Hepatocyte (in vitro differentiated cells): ENCODE measurements around the gene PWP2. TPM values are rescaled to one million over a fixed set of nuclear protein-coding genes. Genes with fewer than 3 reads are reported as not detected.
"Not testable (repeated sequence)": the region's sequence is repeated elsewhere in the genome, so short reads cannot be mapped to it uniquely, and the experiment has no call there.

Experiments used
- DNase-seq: peaks from one replicate; pipeline ENCODE4 v3.0.0-alpha.2; 2016; ENCODE audit warnings: low spot score
- H2AFZ ChIP-seq: fragments of 200-600 bp; sonication (generic); 2 replicates; pipeline ENCODE4 v1.6.0; 2016; ENCODE audit warnings: antibody characterized with exemption, mild to moderate bottlenecking
- H3K27ac ChIP-seq: fragments of 200-600 bp; sonication (generic); 2 replicates; pipeline ENCODE4 v1.5.1; 2016; ENCODE audit warnings: mild to moderate bottlenecking
- H3K27me3 ChIP-seq: fragments of 200-600 bp; sonication (generic); 2 replicates; pipeline ENCODE4 v1.6.1; 2016
- H3K36me3 ChIP-seq: fragments of 200-600 bp; sonication (generic); replicated peaks from 2 replicates; pipeline ENCODE4 v1.5.1; 2016; ENCODE audit warnings: low read depth; ENCODE audit not compliant: insufficient read depth
- H3K4me1 ChIP-seq: fragments of 200-600 bp; sonication (generic); 2 replicates; pipeline ENCODE4 v1.5.1; 2016; ENCODE audit warnings: mild to moderate bottlenecking, moderate library complexity; ENCODE audit not compliant: insufficient read depth
- H3K4me2 ChIP-seq: fragments of 200-600 bp; sonication (generic); 2 replicates; pipeline ENCODE4 v1.6.0; 2016
- H3K4me3 ChIP-seq: fragments of 200-600 bp; sonication (generic); 2 replicates; pipeline ENCODE4 v1.5.1; 2016; ENCODE audit warnings: mild to moderate bottlenecking
- H3K79me2 ChIP-seq: fragments of 200-600 bp; sonication (generic); 2 replicates; pipeline ENCODE4 v1.6.0; 2017; ENCODE audit warnings: mild to moderate bottlenecking
- H3K9me2 ChIP-seq: fragments of 200-600 bp; sonication (generic); replicated peaks from 2 replicates; pipeline ENCODE4 v1.6.0; 2017; ENCODE audit warnings: mild to moderate bottlenecking; ENCODE audit not compliant: insufficient read depth
- H3K9me3 ChIP-seq: fragments of 200-600 bp; sonication (generic); 2 replicates; pipeline ENCODE4 v1.5.1; 2016; ENCODE audit warnings: low read depth, mild to moderate bottlenecking
- H4K20me1 ChIP-seq: fragments of 200-600 bp; sonication (generic); 2 replicates; pipeline ENCODE4 v1.6.0; 2016; ENCODE audit warnings: mild to moderate bottlenecking; ENCODE audit not compliant: insufficient read depth, poor library complexity, severe bottlenecking
- WGBS: methylation state at CpG from one replicate; pipeline ENCODE4 v1.1.6; 2016; ENCODE audit warnings: low lambda C conversion rate; ENCODE audit errors: missing lambda C conversion rate; 5-methylcytosine and 5-hydroxymethylcytosine counted together
- polyA plus RNA-seq: library from polyadenylated mRNA; unstranded; fragments of >200 nt; fragmentation: Nextera tagmentation; extraction: Ambion mirVana; gene quantifications from 2 replicates; pipeline ENCODE4 v1.2.1, GENCODE V29; 2016
- total RNA-seq: library from RNA; depleted of rRNA; stranded (reverse); fragments of >200 nt; gene quantifications from 2 replicates; pipeline ENCODE4 v1.2.3, GENCODE V29; 2014

PWP2 gene
- total and polyA plus RNA-seq, 2 experiments from 2014 or later, result 0.36 to 1.3 TPM

GRCh38 chr21:44107589-44107988 is 390 bp downstream of the PWP2 start:
- no CpG with 5 or more reads among the region's 31 CpGs for WGBS
- not testable (repeated sequence) for DNase-seq, H3K9me3 ChIP-seq, H4K20me1 ChIP-seq, H3K36me3 ChIP-seq, H3K79me2 ChIP-seq, H2AFZ ChIP-seq, H3K27ac ChIP-seq, H3K4me1 ChIP-seq, H3K9me2 ChIP-seq, H3K4me3 ChIP-seq, H3K27me3 ChIP-seq, H3K4me2 ChIP-seq

- not testable (repeated sequence) for H3K4me1 ChIP-seq, H3K9me3 ChIP-seq, H4K20me1 ChIP-seq, H2AFZ ChIP-seq, H3K27ac ChIP-seq, H3K4me2 ChIP-seq, H3K36me3 ChIP-seq, H3K4me3 ChIP-seq, H3K9me2 ChIP-seq, H3K79me2 ChIP-seq, DNase-seq, H3K27me3 ChIP-seq
- WGBS, result no CpG with 5 or more reads among the region's 33 CpGs
These were observed 6.6 kb downstream of the PWP2 start for GRCh38 chr21:44113702-44114371.

GRCh38 chr21:44122131-44122530 is 14.9 kb downstream of the PWP2 start:
- not testable (repeated sequence) for H3K4me3 ChIP-seq, H3K4me2 ChIP-seq, H3K4me1 ChIP-seq, H3K9me2 ChIP-seq, H4K20me1 ChIP-seq, H3K79me2 ChIP-seq, H3K36me3 ChIP-seq, DNase-seq, H2AFZ ChIP-seq, H3K9me3 ChIP-seq, H3K27ac ChIP-seq, H3K27me3 ChIP-seq
- WGBS, result no CpG with 5 or more reads among the region's 10 CpGs

DNA sequence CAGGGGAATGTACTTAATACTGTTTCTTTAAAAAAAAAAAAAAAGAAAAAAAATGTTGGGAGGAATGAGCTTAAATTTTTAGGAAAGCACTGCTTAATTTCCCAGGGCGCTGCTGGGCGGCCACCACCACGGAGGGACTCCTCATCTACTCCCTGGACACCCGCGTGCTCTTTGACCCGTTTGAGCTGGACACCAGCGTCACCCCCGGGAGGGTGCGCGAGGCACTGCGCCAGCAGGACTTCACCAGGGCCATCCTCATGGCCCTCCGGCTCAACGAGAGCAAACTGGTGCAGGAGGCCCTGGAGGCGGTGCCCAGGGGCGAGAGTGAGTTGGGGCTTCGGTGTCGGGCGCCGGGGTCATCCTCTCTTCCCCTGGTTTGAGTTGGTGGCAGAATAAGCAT is 20.6 kb downstream of the PWP2 start:
- H3K4me2 ChIP-seq, H4K20me1 ChIP-seq, H3K4me3 ChIP-seq, H3K4me1 ChIP-seq, H3K79me2 ChIP-seq, H3K27ac ChIP-seq, DNase-seq, H3K9me3 ChIP-seq, H3K9me2 ChIP-seq, H3K36me3 ChIP-seq, H3K27me3 ChIP-seq, H2AFZ ChIP-seq: not testable (repeated sequence)
- no CpG with 5 or more reads among the region's 19 CpGs for WGBS

GRCh38 chr21:44133715-44134057 is 26.5 kb downstream of the PWP2 start:
- not testable (repeated sequence) for H3K9me2 ChIP-seq, H3K9me3 ChIP-seq, H4K20me1 ChIP-seq, H3K4me2 ChIP-seq, H3K79me2 ChIP-seq, H3K27ac ChIP-seq, DNase-seq, H3K27me3 ChIP-seq, H3K4me1 ChIP-seq, H3K36me3 ChIP-seq, H2AFZ ChIP-seq, H3K4me3 ChIP-seq
- no CpG with 5 or more reads among the region's 35 CpGs for WGBS

DNA sequence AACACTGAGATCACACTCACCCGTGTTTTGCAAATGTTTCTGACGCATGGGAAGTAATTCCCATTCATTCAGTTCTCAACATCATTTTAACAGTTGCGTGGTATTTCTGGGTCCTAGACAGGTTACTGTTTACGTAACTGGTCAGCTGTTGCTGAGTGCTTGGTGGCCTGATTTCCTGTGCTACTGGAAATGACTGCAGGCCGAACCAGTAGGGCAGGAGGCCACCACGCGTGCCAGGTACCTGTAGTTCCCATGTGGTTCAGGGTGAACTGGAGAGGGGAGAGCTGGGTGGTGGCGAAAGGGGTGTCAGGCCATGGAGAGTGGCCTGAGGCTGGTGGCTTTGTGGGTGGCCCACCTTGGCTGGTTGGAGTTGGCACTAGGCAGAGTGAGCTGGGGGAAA is 27.5 kb downstream of the PWP2 start:
- not testable (repeated sequence) for H2AFZ ChIP-seq, H3K4me2 ChIP-seq, DNase-seq, H3K4me3 ChIP-seq, H3K9me2 ChIP-seq, H3K9me3 ChIP-seq, H4K20me1 ChIP-seq, H3K36me3 ChIP-seq, H3K4me1 ChIP-seq, H3K27ac ChIP-seq, H3K79me2 ChIP-seq, H3K27me3 ChIP-seq
- WGBS, result no CpG with 5 or more reads among the region's 8 CpGs

GRCh38 chr21:44138039-44138438 is 30.8 kb downstream of the PWP2 start:
- H2AFZ ChIP-seq, H3K4me2 ChIP-seq, DNase-seq, H3K4me1 ChIP-seq, H3K9me2 ChIP-seq, H3K27ac ChIP-seq, H3K27me3 ChIP-seq, H3K4me3 ChIP-seq, H3K36me3 ChIP-seq, H3K79me2 ChIP-seq, H3K9me3 ChIP-seq, H4K20me1 ChIP-seq: not testable (repeated sequence)
- WGBS, result no CpG with 5 or more reads among the region's 15 CpGs

DNA sequence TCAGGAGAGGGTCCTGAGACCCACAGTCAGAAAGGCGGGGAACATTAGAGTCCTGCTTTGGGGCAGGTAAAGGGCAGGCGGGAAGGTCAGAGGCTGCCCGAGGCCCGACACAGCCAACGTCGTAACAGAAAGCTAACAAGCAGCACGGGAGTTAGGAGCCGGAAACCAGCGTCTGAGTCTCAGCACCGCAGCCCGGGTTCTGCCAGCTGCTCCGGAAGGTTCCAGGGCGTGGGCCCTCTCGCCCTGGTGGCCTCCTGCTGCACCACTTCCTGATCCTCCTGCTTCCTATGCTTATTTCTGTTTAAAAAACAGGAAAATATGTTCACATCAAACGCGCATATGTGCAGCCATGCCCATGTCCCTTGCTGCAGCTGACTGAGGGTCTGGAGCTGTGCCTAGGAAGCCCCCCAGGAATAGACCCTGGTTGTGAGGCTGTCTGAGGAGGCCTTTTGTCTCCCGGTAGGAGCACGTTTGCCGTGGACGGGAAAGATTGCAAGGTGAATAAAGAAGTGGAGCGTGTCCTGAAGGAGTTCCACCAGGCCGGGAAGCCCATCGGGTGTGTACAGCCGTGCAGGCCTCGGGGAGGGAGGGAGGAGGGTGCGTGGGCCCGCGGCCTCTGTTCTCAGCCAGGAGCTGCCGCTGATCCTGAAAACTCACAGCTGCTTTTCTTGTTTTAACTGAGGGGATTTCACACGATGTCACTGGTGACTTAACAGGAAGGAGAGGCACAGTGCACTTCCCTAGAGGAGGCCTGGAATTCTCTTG is 32.8 kb downstream of the PWP2 start:
- not testable (repeated sequence) for DNase-seq, H3K4me2 ChIP-seq, H3K27ac ChIP-seq, H3K4me3 ChIP-seq, H3K79me2 ChIP-seq, H4K20me1 ChIP-seq, H3K36me3 ChIP-seq, H3K4me1 ChIP-seq, H3K27me3 ChIP-seq, H3K9me3 ChIP-seq, H3K9me2 ChIP-seq, H2AFZ ChIP-seq
- 93% methylated on average over 3 of the region's 30 CpGs for WGBS

DNA sequence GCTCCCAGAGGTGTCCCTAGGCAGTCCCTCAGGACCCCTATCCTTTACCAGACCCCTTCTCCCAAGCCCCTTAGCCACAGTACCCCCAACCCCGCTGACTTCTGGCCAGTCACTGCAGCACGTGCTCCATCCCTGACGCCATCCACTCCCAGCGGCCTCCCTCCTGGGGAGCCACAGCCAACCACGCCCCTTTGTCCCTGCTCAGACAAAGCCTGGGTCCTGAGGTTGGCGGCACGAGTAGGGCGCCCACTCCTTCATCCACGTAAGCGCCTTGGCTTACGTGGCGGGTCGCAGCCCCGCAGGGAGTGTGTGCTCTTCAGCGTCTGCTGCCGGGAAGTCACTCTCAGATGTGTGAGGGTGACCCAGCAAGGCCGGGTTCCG is 33.3 kb downstream of the PWP2 start:
- H3K36me3 ChIP-seq, H4K20me1 ChIP-seq, H3K4me3 ChIP-seq, H2AFZ ChIP-seq, H3K9me2 ChIP-seq, H3K9me3 ChIP-seq, H3K79me2 ChIP-seq, H3K27ac ChIP-seq, H3K4me1 ChIP-seq, DNase-seq, H3K4me2 ChIP-seq, H3K27me3 ChIP-seq: not testable (repeated sequence)
- no CpG with 5 or more reads among the region's 18 CpGs for WGBS
